ENCODE data around the gene INPP5D. TPM values are rescaled to one million over a fixed set of nuclear protein-coding genes. Genes with fewer than 3 reads are reported as not detected.

INPP5D gene
- total RNA-seq, 1 donor from 2014 or later, result 0.28 TPM

DNA sequence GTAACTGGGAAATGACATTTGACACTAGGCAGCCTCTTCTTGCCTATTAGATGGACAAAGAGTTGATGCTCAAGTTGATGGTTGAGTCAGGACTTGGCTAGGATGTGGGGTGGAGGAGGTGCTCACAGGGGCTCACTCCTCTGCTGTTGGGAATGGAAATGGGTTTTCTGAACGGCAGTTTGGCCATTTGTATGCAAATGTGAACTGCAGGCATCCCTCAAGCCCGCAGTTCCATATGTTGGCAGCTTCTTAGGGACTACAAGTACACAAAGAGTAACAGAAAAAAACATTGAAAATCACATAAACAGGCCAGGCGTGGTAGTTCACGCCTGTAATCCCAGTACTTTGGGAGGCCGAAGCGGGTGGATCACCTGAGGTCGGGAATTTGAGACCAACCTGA lies 80.8 kb downstream of the INPP5D start:
- H3K9me3 Mint-ChIP-seq, result peaks cover 7% of the 10 kb centered on the region
- H3K36me3 Mint-ChIP-seq (ENCODE audit: low read depth), result no peaks in the 10 kb centered on the region
- H3K27me3 Mint-ChIP-seq (ENCODE audit: low read depth), result peaks cover 38% of the 10 kb centered on the region
- no peak for DNase-seq (ENCODE audit: low read depth, low spot score)
- TF ChIP-seq, protein P1, sequence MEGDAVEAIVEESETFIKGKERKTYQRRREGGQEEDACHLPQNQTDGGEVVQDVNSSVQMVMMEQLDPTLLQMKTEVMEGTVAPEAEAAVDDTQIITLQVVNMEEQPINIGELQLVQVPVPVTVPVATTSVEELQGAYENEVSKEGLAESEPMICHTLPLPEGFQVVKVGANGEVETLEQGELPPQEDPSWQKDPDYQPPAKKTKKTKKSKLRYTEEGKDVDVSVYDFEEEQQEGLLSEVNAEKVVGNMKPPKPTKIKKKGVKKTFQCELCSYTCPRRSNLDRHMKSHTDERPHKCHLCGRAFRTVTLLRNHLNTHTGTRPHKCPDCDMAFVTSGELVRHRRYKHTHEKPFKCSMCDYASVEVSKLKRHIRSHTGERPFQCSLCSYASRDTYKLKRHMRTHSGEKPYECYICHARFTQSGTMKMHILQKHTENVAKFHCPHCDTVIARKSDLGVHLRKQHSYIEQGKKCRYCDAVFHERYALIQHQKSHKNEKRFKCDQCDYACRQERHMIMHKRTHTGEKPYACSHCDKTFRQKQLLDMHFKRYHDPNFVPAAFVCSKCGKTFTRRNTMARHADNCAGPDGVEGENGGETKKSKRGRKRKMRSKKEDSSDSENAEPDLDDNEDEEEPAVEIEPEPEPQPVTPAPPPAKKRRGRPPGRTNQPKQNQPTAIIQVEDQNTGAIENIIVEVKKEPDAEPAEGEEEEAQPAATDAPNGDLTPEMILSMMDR (conservative IDR thresholded peaks at IDR 0.05), result no peak
- peaks cover 5% of the 10 kb centered on the region for H3K4me1 Mint-ChIP-seq
- H3K4me3 Mint-ChIP-seq, result no peak overlapping the region
- H3K27ac Mint-ChIP-seq (ENCODE audit: unreplicated experiment), result no peak overlapping the region

GRCh38 chr2:233141901-233142300 lies 81.8 kb downstream of the INPP5D start:
- no peak overlapping the region for H3K27ac Mint-ChIP-seq (ENCODE audit: unreplicated experiment)
- H3K4me1 Mint-ChIP-seq, result peaks cover 5% of the 10 kb centered on the region
- H3K9me3 Mint-ChIP-seq, result peaks cover 7% of the 10 kb centered on the region
- TF ChIP-seq, protein P1 (conservative IDR thresholded peaks at IDR 0.05), result no peak
- DNase-seq (ENCODE audit: low read depth, low spot score), result no peak
- H3K36me3 Mint-ChIP-seq (ENCODE audit: low read depth), result no peaks in the 10 kb centered on the region
- peaks cover 38% of the 10 kb centered on the region for H3K27me3 Mint-ChIP-seq (ENCODE audit: low read depth)
- H3K4me3 Mint-ChIP-seq, result no peak overlapping the region

DNA sequence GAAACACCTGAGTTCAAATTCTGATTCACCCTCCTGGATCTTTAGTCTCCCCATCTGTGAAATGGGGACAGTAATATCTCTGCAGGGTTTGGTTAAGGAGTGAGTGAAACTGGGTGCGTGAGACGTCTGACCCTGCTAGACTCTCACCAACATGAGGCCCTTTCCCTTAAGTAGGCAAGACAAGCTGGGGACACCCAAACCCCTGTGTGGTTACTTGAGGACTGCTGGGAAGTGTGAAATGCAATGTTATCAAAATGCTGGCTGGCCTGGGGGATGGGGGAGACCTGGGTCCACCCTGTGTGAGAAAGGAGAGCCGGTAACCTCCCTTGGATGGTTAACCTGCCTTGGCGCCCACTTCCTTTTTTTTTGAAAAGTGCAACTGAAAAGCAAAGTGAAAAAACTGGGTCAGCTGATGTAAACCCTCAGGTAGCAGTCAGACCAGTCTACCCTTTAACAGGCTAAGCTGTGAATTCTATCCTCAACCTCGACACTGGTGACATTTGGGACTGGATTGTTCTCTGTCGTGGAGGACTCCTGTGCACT lies 82.3 kb downstream of the INPP5D start:
- H3K27me3 Mint-ChIP-seq (ENCODE audit: low read depth), result peaks cover 38% of the 10 kb centered on the region
- DNase-seq (ENCODE audit: low read depth, low spot score), result no peak
- TF ChIP-seq, protein P1 (conservative IDR thresholded peaks at IDR 0.05), result no peak
- no peaks in the 10 kb centered on the region for H3K36me3 Mint-ChIP-seq (ENCODE audit: low read depth)
- H3K27ac Mint-ChIP-seq (ENCODE audit: unreplicated experiment), result no peak overlapping the region
- H3K4me3 Mint-ChIP-seq, result no peak overlapping the region
- peaks cover 7% of the 10 kb centered on the region for H3K9me3 Mint-ChIP-seq
- peaks cover 5% of the 10 kb centered on the region for H3K4me1 Mint-ChIP-seq

- peaks cover 38% of the 10 kb centered on the region for H3K27me3 Mint-ChIP-seq (ENCODE audit: low read depth)
- TF ChIP-seq, protein P1 (conservative IDR thresholded peaks at IDR 0.05), result no peak
- peaks cover 7% of the 10 kb centered on the region for H3K9me3 Mint-ChIP-seq
- no peaks in the 10 kb centered on the region for H3K36me3 Mint-ChIP-seq (ENCODE audit: low read depth)
- no peak overlapping the region for H3K4me3 Mint-ChIP-seq
- no peak overlapping the region for H3K27ac Mint-ChIP-seq (ENCODE audit: unreplicated experiment)
- DNase-seq (ENCODE audit: low read depth, low spot score), result no peak
- peaks cover 5% of the 10 kb centered on the region for H3K4me1 Mint-ChIP-seq
These were observed 83.7 kb downstream of the INPP5D start for GRCh38 chr2:233143700-233144331.

GRCh38 chr2:233145726-233146125 lies 85.6 kb downstream of the INPP5D start:
- peaks cover 7% of the 10 kb centered on the region for H3K9me3 Mint-ChIP-seq
- TF ChIP-seq, protein P1 (conservative IDR thresholded peaks at IDR 0.05), result no peak
- no peak overlapping the region for H3K4me3 Mint-ChIP-seq
- no peaks in the 10 kb centered on the region for H3K36me3 Mint-ChIP-seq (ENCODE audit: low read depth)
- peaks cover 29% of the 10 kb centered on the region for H3K27me3 Mint-ChIP-seq (ENCODE audit: low read depth)
- DNase-seq (ENCODE audit: low read depth, low spot score), result no peak
- H3K4me1 Mint-ChIP-seq, result no peaks in the 10 kb centered on the region
- H3K27ac Mint-ChIP-seq (ENCODE audit: unreplicated experiment), result no peak overlapping the region

Measured in neural crest cell (in vitro differentiated cells).